HG03097 (cell line): ENCODE results near the gene INPP4A.

Source experiments
- ATAC-seq: cut with Tn5 transposase; IDR thresholded peaks from one replicate; pipeline ENCODE4 v1.9.1; 2021; ENCODE audit not compliant: unreplicated experiment, low FRiP score

INPP4A gene

GRCh38 chr2:98508709-98509066 is 64.0 kb downstream of the INPP4A start:
- no peak for ATAC-seq

DNA sequence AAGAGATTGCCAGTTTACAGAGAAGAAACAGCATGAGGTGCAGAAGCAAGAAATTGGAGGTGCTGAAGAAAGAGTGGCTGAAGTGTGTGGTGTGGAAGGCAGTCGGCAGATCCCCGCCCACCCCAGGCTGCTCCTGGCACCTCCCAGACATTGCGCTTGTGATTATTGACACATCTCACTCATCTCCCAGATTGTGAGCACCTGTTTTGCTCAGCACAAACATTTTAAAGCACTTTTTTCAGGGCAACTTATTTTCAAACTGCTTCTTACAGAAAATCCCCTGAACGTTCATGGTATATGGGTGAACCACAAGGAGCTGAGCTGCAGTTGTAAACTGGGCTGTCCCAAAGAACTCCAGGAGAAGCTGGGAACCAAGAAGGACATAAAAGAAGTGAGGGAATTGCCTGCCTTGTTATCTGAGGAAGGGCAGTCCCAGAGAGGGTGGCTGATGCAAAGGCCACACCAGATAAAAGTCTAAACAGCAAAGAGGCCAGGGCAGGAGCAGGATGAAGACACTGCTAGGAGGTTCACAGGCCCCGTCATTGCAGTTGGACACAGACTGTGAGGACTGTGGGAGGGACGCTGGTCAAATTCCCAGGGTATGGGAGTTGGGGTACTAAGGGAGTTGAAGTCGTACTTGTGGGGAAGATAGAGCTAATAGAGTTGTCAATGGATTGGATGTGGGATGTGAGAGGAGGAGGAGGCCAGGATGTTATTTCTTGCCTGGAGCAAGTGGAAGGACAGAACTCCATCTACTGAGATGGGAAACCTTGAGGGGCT is 65.1 kb downstream of the INPP4A start:
- ATAC-seq = no peak

- ATAC-seq = no peak
Measured at GRCh38 chr2:98510322-98510662, 65.6 kb downstream of the INPP4A start.

DNA sequence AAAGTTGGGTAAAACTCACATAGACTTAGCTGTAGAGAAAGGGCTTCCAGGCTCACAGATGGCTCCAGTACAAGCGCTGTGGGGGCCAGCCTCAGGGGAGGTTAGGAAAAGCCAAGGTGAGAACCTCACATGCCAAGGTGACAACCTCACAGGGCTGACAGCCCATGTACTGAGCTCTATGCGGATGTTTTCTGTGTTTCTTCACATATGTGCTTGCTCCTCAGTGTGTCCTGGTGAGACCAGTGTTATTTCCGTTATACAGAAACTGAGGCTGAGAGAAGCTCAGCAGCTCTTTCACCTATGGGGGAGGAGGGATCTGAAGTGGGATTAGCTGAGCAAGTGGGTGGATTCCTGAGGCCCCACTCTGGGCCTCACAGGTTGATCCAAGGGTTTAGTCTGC is 67.3 kb downstream of the INPP4A start:
- ATAC-seq = no peak

GRCh38 chr2:98512699-98513098 is 68.0 kb downstream of the INPP4A start:
- ATAC-seq = no peak

DNA sequence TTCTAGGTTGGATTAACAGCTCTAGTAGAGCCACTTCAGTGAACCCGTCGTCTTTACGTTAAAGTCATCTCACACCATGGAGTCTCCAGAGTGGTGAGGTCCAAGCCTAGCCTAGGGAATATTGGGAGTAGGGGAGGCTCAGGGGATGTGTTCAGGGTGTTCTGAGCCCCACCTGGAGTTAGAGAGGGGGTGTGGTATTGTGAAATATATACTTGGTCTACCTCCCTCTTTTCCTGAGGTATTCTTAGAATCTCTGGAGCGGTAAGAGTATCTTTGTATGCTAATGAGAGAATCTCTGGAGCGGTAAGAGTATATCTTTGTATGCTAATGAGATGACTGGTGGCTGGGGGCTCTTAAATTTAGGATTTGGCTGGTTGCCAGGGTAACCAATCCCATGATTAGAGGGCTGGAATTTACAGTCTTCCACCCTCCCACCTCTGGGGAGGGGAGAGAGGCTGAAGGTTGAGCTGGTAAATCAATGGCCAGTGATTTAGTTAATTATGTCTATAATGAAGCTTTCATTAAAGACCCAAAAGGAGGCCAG is 69.5 kb downstream of the INPP4A start:
- no peak for ATAC-seq

DNA sequence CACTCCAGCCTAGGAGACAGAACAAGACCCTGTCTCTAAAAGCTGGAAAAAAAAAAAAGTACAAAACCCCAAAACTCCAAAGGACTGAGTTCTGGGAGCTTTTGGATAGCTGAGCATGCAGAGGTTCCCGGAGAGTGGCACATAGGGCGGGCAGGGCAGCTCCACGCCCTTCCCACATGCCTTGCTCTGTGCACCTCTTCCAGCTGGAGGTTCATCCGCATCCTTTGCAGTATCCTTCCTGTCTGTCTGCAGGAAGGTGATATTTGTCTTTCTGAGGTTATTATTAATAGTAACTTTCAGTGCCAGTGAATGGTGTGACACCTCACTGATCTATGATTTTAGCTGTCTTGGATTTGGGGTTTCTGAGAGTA is 70.2 kb downstream of the INPP4A start:
- ATAC-seq = no peak

DNA sequence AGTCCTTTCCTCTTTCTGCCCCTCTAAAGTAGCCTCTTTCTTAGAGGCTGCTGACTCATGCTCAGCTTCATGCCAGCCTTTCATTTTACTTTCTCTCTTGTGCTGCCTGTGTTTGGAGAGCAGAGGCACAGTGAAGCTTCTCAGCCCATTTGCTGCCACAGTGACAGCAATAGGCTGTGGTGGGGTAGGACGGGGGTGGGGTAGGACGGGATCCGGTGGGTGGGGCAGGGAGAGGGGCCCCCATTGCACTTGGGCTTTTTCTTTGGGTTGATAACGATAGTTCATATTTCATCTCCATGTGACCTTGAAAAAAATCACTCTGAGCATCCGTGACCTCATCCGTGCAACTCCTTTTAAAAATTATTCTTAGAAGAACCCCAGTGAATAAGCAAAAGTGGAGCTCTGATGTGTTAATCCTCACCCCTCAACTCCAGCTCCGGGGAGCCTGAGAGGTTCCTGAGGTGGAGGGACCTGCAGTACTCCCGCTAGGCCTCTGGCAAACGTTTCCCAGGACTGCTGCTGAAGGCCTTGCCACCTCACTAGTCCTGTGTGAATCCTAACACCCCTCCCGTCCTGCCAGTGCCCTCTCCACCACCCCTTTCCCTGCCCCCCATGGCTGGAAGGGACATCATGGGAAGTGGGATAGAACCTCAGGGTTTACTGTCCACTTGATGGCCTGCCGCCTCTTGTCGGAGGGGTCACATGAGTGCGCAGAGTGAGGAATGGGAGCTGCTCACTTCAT is 70.8 kb downstream of the INPP4A start:
- no peak for ATAC-seq

DNA sequence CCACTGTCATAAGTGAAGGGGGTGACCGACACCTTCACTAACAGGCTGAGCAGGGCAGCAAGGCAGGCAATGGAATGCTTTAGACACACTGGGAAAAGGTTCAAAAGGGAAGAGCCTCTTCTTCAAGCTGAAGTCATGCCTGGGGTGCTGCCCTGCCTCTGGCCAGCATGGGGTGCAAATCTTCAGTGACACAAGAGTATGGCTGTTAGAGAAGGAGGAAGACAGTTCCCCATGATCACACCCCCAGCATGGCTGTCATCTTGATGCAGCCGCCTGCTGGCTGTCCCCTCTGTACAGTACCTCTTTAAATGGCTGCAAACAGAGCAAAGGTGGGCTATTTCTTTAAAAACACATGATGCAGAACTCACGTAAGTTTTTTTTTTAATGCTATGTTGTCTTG is 71.9 kb downstream of the INPP4A start:
- no peak for ATAC-seq

DNA sequence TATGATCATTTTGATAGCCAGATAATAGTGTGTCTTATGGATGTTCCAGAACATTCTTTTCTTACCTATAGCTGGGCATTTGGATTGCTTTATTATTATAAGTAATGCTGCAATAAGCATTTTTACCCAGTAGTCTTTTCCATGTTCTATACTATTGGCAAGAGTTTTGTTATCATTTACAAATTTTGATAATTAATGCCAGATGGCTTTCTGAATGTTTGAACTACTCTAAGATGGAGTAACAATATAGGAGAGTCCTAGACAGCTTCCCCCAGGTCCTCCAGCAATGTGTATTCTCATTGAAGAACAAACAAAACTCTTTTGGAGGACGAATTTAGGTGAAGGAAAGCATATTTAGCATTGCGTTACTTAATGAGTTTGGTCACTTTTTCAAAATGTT is 73.0 kb downstream of the INPP4A start:
- ATAC-seq = no peak

- no peak for ATAC-seq
Measured at GRCh38 chr2:98518101-98518500, 73.4 kb downstream of the INPP4A start.

DNA sequence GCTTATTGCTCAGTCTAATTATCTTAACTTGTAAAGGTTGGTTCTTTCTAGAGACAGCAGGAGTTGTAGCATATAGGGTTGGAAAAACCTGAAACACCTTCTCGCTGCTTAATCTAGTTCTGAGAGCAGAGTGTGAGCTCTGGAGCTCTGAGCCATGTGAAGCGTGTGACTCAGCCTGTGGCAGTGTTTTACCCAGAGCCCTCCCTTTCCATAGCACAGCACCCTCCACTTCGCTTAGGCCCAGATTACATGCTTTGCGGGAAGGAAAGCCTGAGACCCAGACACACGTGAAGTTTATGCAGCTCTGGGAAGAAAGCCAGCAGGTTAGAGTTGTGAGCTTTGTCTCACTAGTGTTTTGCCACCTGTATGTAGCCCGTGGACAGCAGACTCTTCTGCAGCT is 74.5 kb downstream of the INPP4A start:
- ATAC-seq = no peak

DNA sequence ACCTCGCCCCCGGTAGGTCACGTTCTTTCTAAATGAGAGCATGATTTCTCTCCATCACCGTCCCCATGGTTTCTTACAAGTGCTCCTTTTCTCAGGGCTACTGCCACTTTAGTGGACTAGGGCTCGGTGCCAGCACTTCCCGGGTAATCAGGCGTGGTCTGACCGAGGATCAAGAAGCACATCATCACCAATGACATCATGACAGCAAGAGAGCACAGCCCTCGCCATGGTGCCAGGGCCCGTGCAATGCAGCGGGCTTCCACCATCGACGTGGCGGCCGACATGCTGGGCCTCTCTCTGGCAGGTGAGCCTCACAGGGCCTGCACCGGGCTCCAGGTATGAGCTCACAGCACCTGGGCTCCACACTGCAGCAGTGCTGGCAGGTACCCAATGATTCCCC is 75.2 kb downstream of the INPP4A start:
- ATAC-seq = no peak

DNA sequence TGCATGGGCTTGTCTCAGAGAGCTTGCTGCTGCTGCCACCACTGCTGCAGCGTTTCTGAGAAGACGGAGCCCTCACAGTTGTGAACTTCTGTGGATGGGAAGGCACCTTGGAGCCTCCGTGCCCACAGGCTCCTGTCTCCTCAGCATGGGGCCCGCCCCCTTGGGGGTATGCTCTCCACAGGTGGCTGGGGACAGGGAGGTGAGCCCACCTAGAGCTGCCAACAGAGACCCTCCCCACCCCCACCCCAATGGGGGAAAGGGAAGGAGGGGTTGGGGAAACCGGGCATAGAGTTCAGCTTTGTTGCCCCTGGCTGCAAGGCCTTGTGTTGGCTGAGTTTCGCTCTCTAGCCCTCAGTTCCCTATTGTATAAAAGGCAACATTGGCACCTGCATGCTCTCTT is 76.1 kb downstream of the INPP4A start:
- ATAC-seq = no peak

DNA sequence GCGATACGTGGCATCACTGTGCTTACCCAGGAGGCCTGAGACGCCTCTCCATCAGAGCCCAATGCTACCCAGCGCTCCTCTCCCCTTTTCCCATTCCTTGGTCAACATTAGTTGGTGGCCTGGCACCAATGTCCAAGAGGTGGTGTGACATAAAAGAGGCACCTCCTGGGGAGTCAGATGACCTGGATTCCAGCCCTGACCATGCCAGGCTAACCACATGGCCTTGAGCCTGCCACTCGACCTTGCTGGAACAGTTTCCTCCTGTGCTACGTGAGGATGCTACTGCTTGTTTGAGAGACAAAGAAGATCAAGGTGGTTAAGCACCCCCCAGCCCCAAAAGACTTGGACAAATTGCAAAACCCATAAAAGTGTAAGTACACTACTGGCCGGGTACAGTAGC is 76.6 kb downstream of the INPP4A start:
- no peak for ATAC-seq

GRCh38 chr2:98522854-98523253 is 78.2 kb downstream of the INPP4A start:
- no peak for ATAC-seq

DNA sequence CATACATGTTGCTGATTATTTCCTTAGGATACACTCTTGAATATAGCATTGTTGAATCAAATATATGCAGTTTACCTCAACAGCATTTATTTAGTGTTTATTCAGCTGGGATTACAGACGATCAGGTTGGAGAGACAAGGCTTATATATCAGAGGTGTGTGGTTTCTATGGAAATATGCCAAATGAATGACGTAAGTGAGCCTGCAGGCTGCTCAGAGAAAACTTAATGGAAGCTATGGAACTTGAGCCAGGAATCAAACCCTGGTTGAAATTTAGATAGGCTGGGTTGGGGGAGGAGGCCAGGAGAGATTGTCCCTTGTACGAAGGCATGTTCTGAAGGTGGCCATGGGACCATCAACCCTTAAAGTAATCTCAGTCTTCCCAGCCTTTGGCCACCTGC is 79.5 kb downstream of the INPP4A start:
- no peak for ATAC-seq

- ATAC-seq = no peak
Measured at GRCh38 chr2:98528349-98528748, 83.7 kb downstream of the INPP4A start.

DNA sequence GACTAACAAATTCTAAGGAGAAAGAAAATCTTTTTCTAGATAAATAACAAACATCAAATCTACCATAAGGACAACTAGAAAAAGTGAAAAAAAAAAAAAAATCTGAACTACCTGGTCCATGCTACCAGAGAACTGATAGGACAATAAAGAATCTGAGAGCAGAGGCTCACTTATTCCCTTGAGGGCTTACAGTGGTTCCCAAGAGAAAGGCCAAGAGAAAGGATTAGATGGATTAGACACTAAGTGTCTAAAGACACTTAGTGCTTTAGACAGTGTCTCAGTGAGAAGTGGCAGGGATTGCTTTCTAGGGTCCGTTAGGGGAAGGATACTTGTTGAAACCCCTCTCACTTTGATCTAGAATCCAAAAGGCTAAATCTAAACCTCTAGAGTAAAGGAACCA is 85.5 kb downstream of the INPP4A start:
- ATAC-seq = no peak

DNA sequence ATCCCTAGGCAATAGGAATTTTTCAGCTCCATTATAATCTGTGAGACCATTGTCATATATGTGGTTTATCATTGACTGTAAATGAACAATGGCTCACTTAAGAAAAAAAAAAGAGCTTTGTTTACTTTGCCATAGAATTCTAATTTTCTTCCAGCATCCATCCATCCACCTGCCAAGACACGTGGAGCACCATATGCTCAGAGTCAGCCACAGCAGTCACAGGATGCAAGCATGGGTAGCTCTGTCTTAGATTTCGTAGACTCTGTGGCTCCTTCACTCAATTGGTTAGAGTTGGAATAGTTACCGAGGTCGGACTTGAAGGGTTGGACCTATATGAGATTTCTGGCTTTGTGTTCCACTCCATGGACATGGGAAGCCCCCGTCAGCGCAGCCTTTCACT is 88.1 kb downstream of the INPP4A start:
- no peak for ATAC-seq

GRCh38 chr2:98533547-98533946 is 88.9 kb downstream of the INPP4A start:
- ATAC-seq = no peak

DNA sequence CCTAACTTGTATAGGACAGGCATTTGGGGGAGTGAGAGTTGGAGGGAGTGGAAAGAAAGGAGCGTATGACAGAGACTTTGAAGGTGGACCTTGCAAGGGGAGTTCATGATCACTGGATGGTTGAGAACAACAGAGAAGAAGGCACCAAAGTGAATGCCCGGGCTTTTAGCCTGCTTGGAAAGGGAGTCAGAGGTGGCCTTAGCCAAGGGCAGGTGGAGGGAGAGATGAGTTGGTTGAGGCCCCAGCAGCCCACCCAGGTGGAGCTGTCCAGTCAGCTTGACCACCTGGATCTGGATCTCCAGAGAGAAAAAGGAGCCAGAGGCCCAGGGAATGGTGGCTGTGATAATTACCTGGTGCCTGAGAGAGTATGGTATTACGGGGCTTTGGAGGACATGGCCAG is 90.1 kb downstream of the INPP4A start:
- no peak for ATAC-seq
